ENCODE results near the gene ELOA2. TPM values are rescaled to one million over a fixed set of nuclear protein-coding genes. Genes with fewer than 3 reads are reported as not detected.

ELOA2 gene
- total RNA-seq, 2 donors from 2014 or later: not detected

Other genes with a start within 250 kb of the ELOA2 start
- gene PIAS2, start 118.1 kb downstream of the ELOA2 start, total RNA-seq: 10 to 100 TPM; 12.5 to 15.6 TPM
- 10 to 100 TPM in 1 of 2 donors, 1 to 10 TPM in 1; 1.8 to 12.2 TPM for gene KATNAL2, start 118.0 kb downstream of the ELOA2 start, total RNA-seq
- gene HDHD2, start 114.9 kb upstream of the ELOA2 start, total RNA-seq: 10 to 100 TPM; 22.8 to 24.1 TPM
- gene IER3IP1, start 140.7 kb upstream of the ELOA2 start, total RNA-seq: 1 to 10 TPM; 5.6 to 8.0 TPM
- not detected for gene SKOR2, start 216.0 kb upstream of the ELOA2 start, total RNA-seq